Fibroblast of skin of back (primary cell): ENCODE results near the gene DHX32.
"Not testable (repeated sequence)": the region's sequence is repeated elsewhere in the genome, so short reads cannot be mapped to it uniquely, and the experiment has no call there.

ENCODE experiments used
- DNase-seq: peaks from one replicate; pipeline ENCODE4 v3.0.0-alpha.2; 2013

Gene DHX32

GRCh38 chr10:125896088-125896934, 15.2 kb upstream of the DHX32 start, which contains the start of gene FANK1:
TSS of gene FANK1 (plus strand) at chr10:125896564. CDS start at chr10:125896643, 79 bp downstream.
- peak; percentile 94 for DNase-seq

GRCh38 chr10:125895130-125896087, 14.3 kb upstream of the DHX32 start:
- peak; percentile 81 for DNase-seq

GRCh38 chr10:125894176-125894575, 13.1 kb upstream of the DHX32 start:
- not testable (repeated sequence) for DNase-seq

- not testable (repeated sequence) for DNase-seq
Measured at GRCh38 chr10:125892402-125892801, 11.3 kb upstream of the DHX32 start.

GRCh38 chr10:125889441-125889840, 8.3 kb upstream of the DHX32 start:
- not testable (repeated sequence) for DNase-seq

GRCh38 chr10:125886914-125887512, 5.9 kb upstream of the DHX32 start:
- no peak for DNase-seq

GRCh38 chr10:125883211-125883610, 2.1 kb upstream of the DHX32 start:
- DNase-seq, result no peak

- DNase-seq, result peak; percentile 20
Measured at GRCh38 chr10:125882596-125882995, 1.5 kb upstream of the DHX32 start.

GRCh38 chr10:125880719-125881118, 373 bp downstream of the DHX32 start:
- no peak for DNase-seq

GRCh38 chr10:125878957-125879835, 1.9 kb downstream of the DHX32 start:
- DNase-seq, result peak; percentile 89

GRCh38 chr10:125871338-125871737, 9.8 kb downstream of the DHX32 start:
- DNase-seq, result no peak

GRCh38 chr10:125868372-125868975, 12.6 kb downstream of the DHX32 start:
- DNase-seq, result peak; percentile 53

GRCh38 chr10:125866421-125867029, 14.6 kb downstream of the DHX32 start:
- DNase-seq, result no peak

GRCh38 chr10:125865120-125865519, 16.0 kb downstream of the DHX32 start:
- DNase-seq, result no peak

GRCh38 chr10:125859128-125859817, 21.8 kb downstream of the DHX32 start:
- no peak for DNase-seq

- no peak for DNase-seq
Measured at GRCh38 chr10:125857185-125857760, 23.8 kb downstream of the DHX32 start.

- no peak for DNase-seq
Measured at GRCh38 chr10:125852487-125852886, 28.6 kb downstream of the DHX32 start.

- DNase-seq, result no peak
Measured at GRCh38 chr10:125850766-125851731, 30.0 kb downstream of the DHX32 start.

GRCh38 chr10:125849448-125849847, 31.6 kb downstream of the DHX32 start:
- no peak for DNase-seq
